GM12878 (cell line): ENCODE data around the gene ARAP3. TPM values are rescaled to one million over a fixed set of nuclear protein-coding genes. Genes with fewer than 3 reads are reported as not detected.

Experiments used
- ATAC-seq: fragments of 200-7000 bp; cut with Tn5 transposase; 3 replicates; pipeline ENCODE4 v1.9.1; 2020; ENCODE audit warnings: mild to moderate bottlenecking, moderate library complexity
- BruUV-seq: library from RNA; stranded (reverse); fragments of 400-500 nt; replicated peaks from 2 replicates; lab custom pipeline; 2021; lab: Mats Ljungman, UMichigan
- CTCF ChIA-PET: fragments of 300-600 bp; sonication (Branson Sonifier 250); formaldehyde crosslinking; extraction: SDS; loops from one replicate; lab custom pipeline; 2021; ENCODE audit warnings: inconsistent platforms; lab: Yijun Ruan, JAX
- POLR2A ChIA-PET: fragments of 350-600 bp; formaldehyde crosslinking; extraction: SDS; loops from one replicate; lab custom pipeline; 2021; ENCODE audit warnings: inconsistent platforms; lab: Charles Lee
- RAD21 ChIA-PET: fragments of 300-600 bp; sonication (Branson Sonifier 250); formaldehyde crosslinking; loops from one replicate; lab custom pipeline; 2023; ENCODE audit warnings: antibody characterized with exemption; ENCODE audit not compliant: unreplicated experiment; lab: Charles Lee
- SMC1A ChIA-PET: fragments of 300-600 bp; sonication (Branson Sonifier 250); formaldehyde crosslinking; loops from one replicate; lab custom pipeline; 2023; ENCODE audit not compliant: unreplicated experiment, uncharacterized antibody; lab: Charles Lee
- DNase-seq: peaks from one replicate; pipeline ENCODE4 v3.0.0-alpha.2; 2011; ENCODE audit warnings: low read depth, low spot score
- FAIRE-seq: peaks from 3 replicates; lab custom pipeline; 2011; peaks lifted over from hg19 to GRCh38; lab: Jason Lieb, UNC
- H2AFZ ChIP-seq: 2 replicates; pipeline ENCODE4 v1.6.0; 2011; ENCODE audit warnings: low read depth, low read length, control low read depth; ENCODE audit not compliant: control insufficient read depth
- H3K27ac ChIP-seq: 2 replicates; pipeline ENCODE4 v1.5.1; 2011; ENCODE audit warnings: control low read depth; ENCODE audit not compliant: control insufficient read depth, insufficient read depth
- H3K27me3 ChIP-seq, 2 experiments: replicated peaks in 1 of 2; 2 replicates each; pipeline versions ENCODE4 v1.6.0 to v1.6.1; 2011; ENCODE audit warnings: low read length in 1 of 2; ENCODE audit not compliant: control insufficient read depth in 2 of 2, insufficient read depth in 2 of 2
- H3K36me3 ChIP-seq, 2 experiments: 2 replicates each; pipeline ENCODE4 v1.5.1; 2011; ENCODE audit warnings: low read length in 1 of 2; ENCODE audit not compliant: control insufficient read depth in 2 of 2, insufficient read depth in 2 of 2
- H3K4me1 ChIP-seq: 2 replicates; pipeline ENCODE4 v1.6.1; 2011; ENCODE audit warnings: mild to moderate bottlenecking, low read length, moderate library complexity, mixed read lengths; ENCODE audit not compliant: control insufficient read depth, insufficient read depth
- H3K4me2 ChIP-seq: 2 replicates; pipeline ENCODE4 v1.6.0; 2011; ENCODE audit warnings: control low read depth; ENCODE audit not compliant: control insufficient read depth, insufficient read depth
- H3K4me3 ChIP-seq: fragments of 200-600 bp; sonication (generic); 2 replicates; pipeline ENCODE4 v1.5.1; 2016
- H3K79me2 ChIP-seq: 2 replicates; pipeline ENCODE4 v1.6.0; 2011; ENCODE audit warnings: low read length; ENCODE audit not compliant: control insufficient read depth, insufficient read depth
- H3K9ac ChIP-seq: 2 replicates; pipeline ENCODE4 v1.8.0; 2011; ENCODE audit warnings: low read length, control low read depth, mixed read lengths; ENCODE audit not compliant: control insufficient read depth, insufficient read depth
- H3K9me3 ChIP-seq: replicated peaks from 3 replicates; pipeline ENCODE4 v1.5.1; 2011; ENCODE audit warnings: mild to moderate bottlenecking, low read length; ENCODE audit not compliant: control insufficient read depth, insufficient read depth
- H4K20me1 ChIP-seq: 2 replicates; pipeline ENCODE4 v1.6.0; 2011; ENCODE audit not compliant: control insufficient read depth, insufficient read depth
- BRCA1 ChIP-seq: IDR thresholded peaks from 2 replicates; pipeline ENCODE4 v1.6.1; 2011; ENCODE audit warnings: low read depth, low read length, improper control_type of control experiment
- ETV6 ChIP-seq, 2 experiments: fragments of 450-650 bp in 1 of 2; IDR thresholded peaks in 1 of 2; conservative IDR thresholded peaks in 1 of 2; 2 replicates each; pipeline ENCODE4 v1.6.1; 2014; ENCODE audit warnings: antibody characterized with exemption in 1 of 2, borderline replicate concordance in 1 of 2, low read depth in 1 of 2, mild to moderate bottlenecking in 1 of 2, moderate library complexity in 1 of 2
- HDAC6 ChIP-seq: fragments of 200-600 bp; sonication (generic); IDR thresholded peaks from one replicate; pipeline ENCODE4 v1.8.0; 2017; ENCODE audit warnings: antibody characterized with exemption; ENCODE audit not compliant: unreplicated experiment
- JUNB ChIP-seq: IDR thresholded peaks from 2 replicates; pipeline ENCODE4 v1.6.1; 2016; ENCODE audit warnings: antibody characterized with exemption, mild to moderate bottlenecking
- NBN ChIP-seq: fragments of 450-650 bp; IDR thresholded peaks from 2 replicates; pipeline ENCODE4 v1.6.1; 2016
- NKRF ChIP-seq: fragments of 450-650 bp; conservative IDR thresholded peaks from 2 replicates; pipeline ENCODE4 v1.6.1; 2017; ENCODE audit warnings: mild to moderate bottlenecking, moderate library complexity
- RAD51 ChIP-seq: fragments of 450-650 bp; IDR thresholded peaks from 2 replicates; pipeline ENCODE4 v1.6.1; 2016; ENCODE audit warnings: moderate library complexity, mild to moderate bottlenecking, inconsistent platforms
- SREBF1 ChIP-seq: IDR thresholded peaks from 2 replicates; pipeline ENCODE4 v1.6.1; 2012; ENCODE audit warnings: mild to moderate bottlenecking, low read length
- WGBS: methylation state at CpG from one replicate; pipeline ENCODE4 v1.1.6; 2016; ENCODE audit warnings: low lambda C conversion rate; ENCODE audit not compliant: insufficient replicate concordance, insufficient coverage; ENCODE audit errors: missing lambda C conversion rate; 5-methylcytosine and 5-hydroxymethylcytosine counted together
- in situ Hi-C: fragments of 300-500 bp; cut with MboI; formaldehyde crosslinking; loops from 9 replicates; pipeline ENCODE4 v1.14.3; 2018; ENCODE audit warnings: mixed read lengths
- intact Hi-C: fragments of 100-400 bp; cut with micrococcal nuclease; formaldehyde crosslinking; loops from one replicate; pipeline ENCODE4 v1.14.2; 2022; ENCODE audit not compliant: unreplicated experiment
- polyA plus RNA-seq, 11 experiments: library from polyadenylated mRNA; depleted of rRNA in 4 of 11; unstranded in 6 of 11; stranded (reverse) in 5 of 11; fragments of >200 nt; fragmentation: Nextera tagmentation in 4 of 11; fragmentation: Illumina TruSeq in 1 of 11; extraction: Ambion mirVana in 4 of 11; extraction: Trizol in 1 of 11; gene quantifications; 1 replicate in 1 of 11; 2 replicates in 10 of 11; pipeline versions ENCODE4 v1.2.1 to v1.2.3, GENCODE V29; 2011 to 2016; ENCODE audit warnings: inconsistent platforms in 2 of 11, missing spikeins in 2 of 11, low read depth in 1 of 11
- total RNA-seq, 4 experiments: library from RNA; depleted of rRNA in 3 of 4; stranded (reverse); fragments of >200 nt in 3 of 4; fragmentation: Illumina TruSeq in 1 of 4; extraction: Trizol in 1 of 4; gene quantifications; 2 replicates each; pipeline versions ENCODE4 v1.2.1 to v1.2.3, GENCODE V29; 2013 to 2021
- TF ChIP-seq, protein P1 (sequence below): IDR thresholded peaks from 2 replicates; pipeline ENCODE4 v1.6.1; 2012; ENCODE audit warnings: low read length, inconsistent platforms
- TF ChIP-seq, protein P2 (sequence below): fragments of 450-650 bp; IDR thresholded peaks from 2 replicates; pipeline ENCODE4 v1.6.1; 2014; ENCODE audit warnings: mild to moderate bottlenecking
- TF ChIP-seq, protein P3 (sequence below): fragments of 450-650 bp; IDR thresholded peaks from 2 replicates; pipeline ENCODE4 v1.6.1; 2017; ENCODE audit warnings: mild to moderate bottlenecking, moderate library complexity

ARAP3 gene
- total and polyA plus RNA-seq, 10 of the 15 experiments (the other 5 are each of a cell fraction or from before 2014, with no cell fraction given), result 0.01 to 0.08 TPM; not detected in 8

- no peak for ATAC-seq
- no peak for DNase-seq
- intact Hi-C loops (no loop called here), in situ Hi-C loops (no loop called here)
- ChIA-PET SMC1A (interaction anchor here (0.7 kb wide), 1 partner anchor 145 kb away, joined by 3 read pairs; no protein-coding TSS in a partner anchor), RAD21 (no interaction called here)
- Histone ChIP-seq H3K9me3 (no peaks in the 10 kb centered on the region), H2AFZ (no peak overlapping the region), H4K20me1 (no peaks in the 10 kb centered on the region), H3K9ac (no peak overlapping the region), H3K4me3 (no peak overlapping the region)
- no peak for FAIRE-seq
- TF ChIP-seq BRCA1 (no peak), JUNB (no peak), RAD51 (no peak), SREBF1 (no peak), NKRF (no peak), HDAC6 (no peak), NBN (no peak), ETV6 (conservative IDR thresholded peaks at IDR 0.05 in 1 of 2, IDR thresholded peaks at IDR 0.05 in 1 of 2; ENCODE audit: borderline replicate concordance in 1 of 2, low read depth in 1 of 2) (no peak)
- TF ChIP-seq, protein P1, sequence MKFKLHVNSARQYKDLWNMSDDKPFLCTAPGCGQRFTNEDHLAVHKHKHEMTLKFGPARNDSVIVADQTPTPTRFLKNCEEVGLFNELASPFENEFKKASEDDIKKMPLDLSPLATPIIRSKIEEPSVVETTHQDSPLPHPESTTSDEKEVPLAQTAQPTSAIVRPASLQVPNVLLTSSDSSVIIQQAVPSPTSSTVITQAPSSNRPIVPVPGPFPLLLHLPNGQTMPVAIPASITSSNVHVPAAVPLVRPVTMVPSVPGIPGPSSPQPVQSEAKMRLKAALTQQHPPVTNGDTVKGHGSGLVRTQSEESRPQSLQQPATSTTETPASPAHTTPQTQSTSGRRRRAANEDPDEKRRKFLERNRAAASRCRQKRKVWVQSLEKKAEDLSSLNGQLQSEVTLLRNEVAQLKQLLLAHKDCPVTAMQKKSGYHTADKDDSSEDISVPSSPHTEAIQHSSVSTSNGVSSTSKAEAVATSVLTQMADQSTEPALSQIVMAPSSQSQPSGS, result no peak
- TF ChIP-seq, protein P2, sequence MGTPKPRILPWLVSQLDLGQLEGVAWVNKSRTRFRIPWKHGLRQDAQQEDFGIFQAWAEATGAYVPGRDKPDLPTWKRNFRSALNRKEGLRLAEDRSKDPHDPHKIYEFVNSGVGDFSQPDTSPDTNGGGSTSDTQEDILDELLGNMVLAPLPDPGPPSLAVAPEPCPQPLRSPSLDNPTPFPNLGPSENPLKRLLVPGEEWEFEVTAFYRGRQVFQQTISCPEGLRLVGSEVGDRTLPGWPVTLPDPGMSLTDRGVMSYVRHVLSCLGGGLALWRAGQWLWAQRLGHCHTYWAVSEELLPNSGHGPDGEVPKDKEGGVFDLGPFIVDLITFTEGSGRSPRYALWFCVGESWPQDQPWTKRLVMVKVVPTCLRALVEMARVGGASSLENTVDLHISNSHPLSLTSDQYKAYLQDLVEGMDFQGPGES, result no peak
- TF ChIP-seq, protein P3, sequence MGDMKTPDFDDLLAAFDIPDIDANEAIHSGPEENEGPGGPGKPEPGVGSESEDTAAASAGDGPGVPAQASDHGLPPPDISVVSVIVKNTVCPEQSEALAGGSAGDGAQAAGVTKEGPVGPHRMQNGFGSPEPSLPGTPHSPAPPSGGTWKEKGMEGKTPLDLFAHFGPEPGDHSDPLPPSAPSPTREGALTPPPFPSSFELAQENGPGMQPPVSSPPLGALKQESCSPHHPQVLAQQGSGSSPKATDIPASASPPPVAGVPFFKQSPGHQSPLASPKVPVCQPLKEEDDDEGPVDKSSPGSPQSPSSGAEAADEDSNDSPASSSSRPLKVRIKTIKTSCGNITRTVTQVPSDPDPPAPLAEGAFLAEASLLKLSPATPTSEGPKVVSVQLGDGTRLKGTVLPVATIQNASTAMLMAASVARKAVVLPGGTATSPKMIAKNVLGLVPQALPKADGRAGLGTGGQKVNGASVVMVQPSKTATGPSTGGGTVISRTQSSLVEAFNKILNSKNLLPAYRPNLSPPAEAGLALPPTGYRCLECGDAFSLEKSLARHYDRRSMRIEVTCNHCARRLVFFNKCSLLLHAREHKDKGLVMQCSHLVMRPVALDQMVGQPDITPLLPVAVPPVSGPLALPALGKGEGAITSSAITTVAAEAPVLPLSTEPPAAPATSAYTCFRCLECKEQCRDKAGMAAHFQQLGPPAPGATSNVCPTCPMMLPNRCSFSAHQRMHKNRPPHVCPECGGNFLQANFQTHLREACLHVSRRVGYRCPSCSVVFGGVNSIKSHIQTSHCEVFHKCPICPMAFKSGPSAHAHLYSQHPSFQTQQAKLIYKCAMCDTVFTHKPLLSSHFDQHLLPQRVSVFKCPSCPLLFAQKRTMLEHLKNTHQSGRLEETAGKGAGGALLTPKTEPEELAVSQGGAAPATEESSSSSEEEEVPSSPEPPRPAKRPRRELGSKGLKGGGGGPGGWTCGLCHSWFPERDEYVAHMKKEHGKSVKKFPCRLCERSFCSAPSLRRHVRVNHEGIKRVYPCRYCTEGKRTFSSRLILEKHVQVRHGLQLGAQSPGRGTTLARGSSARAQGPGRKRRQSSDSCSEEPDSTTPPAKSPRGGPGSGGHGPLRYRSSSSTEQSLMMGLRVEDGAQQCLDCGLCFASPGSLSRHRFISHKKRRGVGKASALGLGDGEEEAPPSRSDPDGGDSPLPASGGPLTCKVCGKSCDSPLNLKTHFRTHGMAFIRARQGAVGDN, result no peak
- TF ChIP-seq, all 136 proteins: peak for 0
- H3K79me2 ChIP-seq, result no peaks in the 10 kb centered on the region
- no peak overlapping the region for H3K4me2 ChIP-seq
- H3K4me1 ChIP-seq, result peaks cover 2% of the 10 kb centered on the region
- peaks cover 0 to 3% of the 10 kb centered on the region in 2 experiments; a peak in 1 of 4 replicates for H3K27me3 ChIP-seq
- POLR2A ChIA-PET, result no interaction called here
- CTCF ChIA-PET, result no interaction called here
- H3K27ac ChIP-seq, result no peak overlapping the region
- 49% methylated on average over 14 of the region's 14 CpGs for WGBS
- no TSS peak for BruUV-seq
- H3K36me3 ChIP-seq, result no peaks in the 10 kb centered on the region
Measured at GRCh38 chr5:141715346-141715905, 33.4 kb upstream of the ARAP3 start.
